ENCODE measurements around the gene NRIP1.

- TF ChIP-seq EZH2 (IDR thresholded peaks at IDR 0.05; ENCODE audit: borderline replicate concordance, low read length) (no peak), CTCF (conservative IDR thresholded peaks at IDR 0.05 in 1 of 2, IDR thresholded peaks at IDR 0.05 in 1 of 2; ENCODE audit: extremely low read depth in 1 of 2, insufficient read depth in 1 of 2, low read depth in 1 of 2, low read length in 2 of 2) (no peak)
These were observed 28.4 kb upstream of the NRIP1 start for GRCh38 chr21:15093216-15093615.
